Naive thymus-derived CD8-positive, alpha-beta T cell (primary cell): ENCODE results near the gene SFT2D1. TPM values are rescaled to one million over a fixed set of nuclear protein-coding genes. Genes with fewer than 3 reads are reported as not detected.

Experiments
- ATAC-seq, 2 donors: fragments of 150-1000 bp; cut with Tn5 transposase in 1 of 2; sonication (Bioruptor Pico), chemical (Tn5 transposase) in 1 of 2; 1 replicate in 1 of 2; 2 replicates in 1 of 2; pipeline ENCODE4 v1.10.0; 2021; ENCODE audit warnings: mild to moderate bottlenecking in 2 of 2, moderate library complexity in 2 of 2
- POLR2A ChIA-PET: fragments of 350-600 bp; sonication (Branson Sonifier 250); formaldehyde crosslinking; loops from one replicate; lab custom pipeline; 2021; ENCODE audit warnings: antibody characterized with exemption; lab: Charles Lee
- DNase-seq, 10 donors: peaks; one replicate each; pipeline versions ENCODE4 v3.0.0 to v3.0.0-alpha.2; 2020 to 2022
- H3K27ac Mint-ChIP-seq, 10 donors: one replicate each; pipeline ENCODE4 v1.8.0; 2020 to 2022; ENCODE audit warnings: mild to moderate bottlenecking in 10 of 10, mixed read lengths in 10 of 10, moderate library complexity in 4 of 10, inconsistent platforms in 1 of 10
- H3K27me3 Mint-ChIP-seq, 5 donors: one replicate each; pipeline ENCODE4 v1.8.0; 2021 to 2022; ENCODE audit warnings: mixed read lengths in 5 of 5
- H3K36me3 Mint-ChIP-seq, 3 donors: one replicate each; pipeline ENCODE4 v1.8.0; 2020 to 2022; ENCODE audit warnings: mixed read lengths in 3 of 3, mild to moderate bottlenecking in 2 of 3, inconsistent platforms in 1 of 3
- H3K4me1 Mint-ChIP-seq, 4 donors: one replicate each; pipeline ENCODE4 v1.8.0; 2021 to 2022; ENCODE audit warnings: mixed read lengths in 4 of 4
- H3K4me3 Mint-ChIP-seq, 10 donors: one replicate each; pipeline ENCODE4 v1.8.0; 2020 to 2022; ENCODE audit warnings: mild to moderate bottlenecking in 10 of 10, mixed read lengths in 10 of 10, moderate library complexity in 6 of 10, inconsistent platforms in 1 of 10
- H3K9me3 Mint-ChIP-seq, 9 donors: one replicate each; pipeline ENCODE4 v1.8.0; 2020 to 2022; ENCODE audit warnings: mixed read lengths in 9 of 9, mild to moderate bottlenecking in 3 of 9, inconsistent platforms in 1 of 9, moderate library complexity in 1 of 9
- polyA plus RNA-seq, 3 donors: library from polyadenylated mRNA; unstranded; fragments of 300-500 nt; fragmentation: Illumina TruSeq; gene quantifications; one replicate each; pipeline ENCODE4 v1.2.3, GENCODE V29; 2021
- total RNA-seq, 8 experiments: library from RNA in 2 of 8; stranded (reverse) in 2 of 8; gene quantifications; one replicate each; pipeline ENCODE4 v1.2.3 and lab custom pipeline; 2021 to 2026

The SFT2D1 gene
- total and polyA plus RNA-seq, 5 experiments from 2014 or later = 28.5 to 58.1 (median 44.2) TPM

DNA sequence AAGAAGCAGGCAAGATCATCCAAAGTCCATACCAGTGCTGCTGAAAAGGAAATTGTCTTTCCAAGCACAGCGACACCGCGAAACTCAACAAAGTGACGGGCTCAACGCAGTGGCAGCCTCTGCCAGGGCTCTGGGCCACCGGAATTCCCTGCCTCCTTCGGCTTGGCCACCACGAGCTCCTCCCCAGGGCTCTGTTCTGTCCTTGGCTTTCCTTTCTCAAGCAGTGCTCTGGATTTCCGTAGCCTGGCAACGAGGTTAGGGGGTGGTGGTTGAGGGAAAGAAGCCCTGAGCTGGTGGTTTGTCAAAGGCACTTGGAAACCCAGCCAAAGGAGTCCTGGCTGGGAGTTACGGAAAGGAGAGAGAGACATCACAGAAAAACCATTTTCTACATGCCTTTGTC, 65.3 kb downstream of the SFT2D1 start:
- H3K4me3 Mint-ChIP-seq = no peak overlapping the region

GRCh38 chr6:166275714-166276166, 66.6 kb downstream of the SFT2D1 start:
- DNase-seq (peak; percentile 62 to 85 (median 80)), ATAC-seq (peak; percentile 97 to 99)
- Mint-ChIP-seq H3K4me1 (peaks cover 4 to 9% (median 7%) of the 10 kb centered on the region in 4 donors), H3K9me3 (no peaks in the 10 kb centered on the region), H3K36me3 (no peaks in the 10 kb centered on the region), H3K27me3 (peaks cover 0 to 1% (median 0%) of the 10 kb centered on the region in 5 donors), H3K27ac (peak overlapping the region in 2 of 10 donors; percentile 54 to 86), H3K4me3 (no peak overlapping the region)
- POLR2A ChIA-PET = no interaction called here

More for the DNA sequence above, 65.3 kb downstream of the SFT2D1 start:
- H3K9me3 Mint-ChIP-seq = no peaks in the 10 kb centered on the region
- H3K27ac Mint-ChIP-seq = no peak overlapping the region
- H3K27me3 Mint-ChIP-seq = peaks cover 0 to 6% (median 1%) of the 10 kb centered on the region in 5 donors
- DNase-seq (no peak), ATAC-seq (no peak)
- no peaks in the 10 kb centered on the region for H3K36me3 Mint-ChIP-seq
- POLR2A ChIA-PET = interaction anchor here (0.9 kb wide), 1 partner anchor 123 kb away, joined by 5 read pairs; no protein-coding TSS in a partner anchor
- peaks cover 4 to 9% (median 7%) of the 10 kb centered on the region in 4 donors for H3K4me1 Mint-ChIP-seq

DNA sequence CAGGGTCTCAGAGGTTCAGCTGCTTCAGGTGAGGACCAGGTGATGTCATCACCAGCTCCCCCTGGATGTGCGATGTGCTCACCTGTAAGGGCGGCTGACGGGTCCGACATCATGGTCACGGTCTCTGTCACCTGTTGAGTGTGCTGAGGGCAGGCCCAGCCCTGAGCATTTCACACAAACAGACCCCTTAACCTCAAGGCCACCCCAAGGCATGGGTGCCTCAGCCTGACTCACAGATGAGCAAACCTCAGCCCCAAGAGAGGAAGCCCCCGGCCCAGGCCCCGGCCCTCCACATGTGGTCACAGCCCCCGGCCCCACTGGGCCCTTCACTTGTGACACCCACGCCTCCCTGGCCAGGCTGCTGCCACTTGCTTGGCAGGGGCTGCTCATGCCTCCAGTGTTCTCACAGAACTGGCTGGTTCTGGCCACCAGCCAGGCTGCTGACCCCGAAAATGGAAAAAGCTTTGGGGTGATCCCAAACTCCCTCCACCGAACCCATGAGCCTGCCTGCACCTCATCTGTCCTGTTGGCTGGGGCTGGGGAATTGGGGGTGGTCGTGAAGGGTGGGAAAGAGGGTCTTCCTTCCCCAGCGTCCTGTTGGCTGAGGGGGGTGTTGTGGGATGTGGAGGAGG, 67.5 kb downstream of the SFT2D1 start:
- ATAC-seq (no peak), DNase-seq (no peak)
- Mint-ChIP-seq H3K27me3 (peaks cover 0 to 3% (median 0%) of the 10 kb centered on the region in 5 donors), H3K4me1 (peaks cover 4 to 9% (median 7%) of the 10 kb centered on the region in 4 donors), H3K27ac (no peak overlapping the region), H3K36me3 (no peaks in the 10 kb centered on the region), H3K9me3 (no peaks in the 10 kb centered on the region), H3K4me3 (no peak overlapping the region)
- POLR2A ChIA-PET = no interaction called here

DNA sequence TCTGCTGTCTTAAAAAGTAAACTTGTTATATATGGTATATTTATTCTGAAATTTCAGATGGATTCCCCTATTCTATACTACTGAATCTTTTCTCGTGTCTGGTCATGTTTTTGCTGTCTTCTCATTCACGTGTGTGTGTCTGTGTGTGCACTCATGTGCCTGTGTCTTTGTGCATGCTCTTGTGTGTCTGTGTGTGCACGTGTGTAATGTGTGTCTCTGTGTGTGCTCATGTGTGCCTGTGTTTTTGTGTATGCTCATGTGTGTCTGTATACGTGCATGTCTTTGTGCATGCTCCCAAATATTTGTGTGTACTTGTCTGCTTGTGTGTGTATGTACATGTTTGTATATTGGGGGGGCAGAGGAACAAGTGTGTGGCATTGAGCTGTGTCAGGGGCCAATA, 68.2 kb downstream of the SFT2D1 start:
- no peaks in the 10 kb centered on the region for H3K36me3 Mint-ChIP-seq
- H3K9me3 Mint-ChIP-seq = no peaks in the 10 kb centered on the region
- no peak overlapping the region for H3K4me3 Mint-ChIP-seq
- DNase-seq (no peak), ATAC-seq (no peak)
- peak overlapping the region in 2 of 10 donors; percentile 8 to 44 for H3K27ac Mint-ChIP-seq
- peaks cover 0 to 3% (median 0%) of the 10 kb centered on the region in 5 donors for H3K27me3 Mint-ChIP-seq
- POLR2A ChIA-PET = no interaction called here
- peaks cover 4 to 9% (median 8%) of the 10 kb centered on the region in 4 donors for H3K4me1 Mint-ChIP-seq

- DNase-seq (no peak), ATAC-seq (no peak)
- H3K4me3 Mint-ChIP-seq = no peak overlapping the region
- POLR2A ChIA-PET = no interaction called here
- H3K9me3 Mint-ChIP-seq = no peaks in the 10 kb centered on the region
- H3K36me3 Mint-ChIP-seq = no peaks in the 10 kb centered on the region
- no peak overlapping the region for H3K27ac Mint-ChIP-seq
- H3K4me1 Mint-ChIP-seq = peaks cover 4 to 9% (median 8%) of the 10 kb centered on the region in 4 donors
- peaks cover 0 to 3% (median 0%) of the 10 kb centered on the region in 5 donors for H3K27me3 Mint-ChIP-seq
These were observed 71.0 kb downstream of the SFT2D1 start for GRCh38 chr6:166271376-166271765.

DNA sequence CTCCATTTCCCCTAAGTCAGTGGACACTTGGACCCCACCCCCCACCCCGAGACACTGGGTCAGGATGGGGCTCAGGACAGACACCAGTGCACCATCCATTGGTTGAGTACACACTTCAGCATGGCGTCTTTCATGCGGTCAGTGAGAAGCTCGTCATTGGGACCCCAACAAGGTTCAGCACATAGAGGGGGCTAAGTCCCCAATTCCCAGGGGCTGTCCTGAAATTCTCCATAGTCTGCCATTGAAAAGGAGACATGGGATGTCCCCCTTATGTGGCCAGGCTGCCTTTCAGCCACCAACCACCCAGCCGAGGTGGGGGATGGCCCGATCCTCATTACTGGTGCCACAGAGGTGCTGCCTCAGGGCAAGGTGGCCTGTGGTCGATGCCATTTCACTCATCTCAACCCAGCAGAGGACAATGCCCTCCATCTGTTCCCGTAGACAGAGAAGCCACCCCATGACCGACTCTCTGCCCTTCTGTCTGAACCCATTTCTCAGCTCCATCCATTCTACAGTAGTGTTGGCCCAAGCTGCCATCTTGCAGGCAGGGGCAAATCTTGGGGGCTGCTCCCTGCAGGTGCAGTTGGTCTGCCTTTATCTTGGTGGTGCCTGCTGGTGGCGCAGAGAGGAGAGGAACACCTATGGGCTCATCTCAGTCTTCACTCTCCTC, 71.5 kb downstream of the SFT2D1 start:
- peaks cover 2 to 8% (median 5%) of the 10 kb centered on the region in 4 donors for H3K4me1 Mint-ChIP-seq
- ATAC-seq (no peak), DNase-seq (no peak)
- H3K9me3 Mint-ChIP-seq = no peaks in the 10 kb centered on the region
- H3K27ac Mint-ChIP-seq = no peak overlapping the region
- POLR2A ChIA-PET = interaction anchor here (0.6 kb wide), 1 partner anchor 130 kb away, joined by 5 read pairs; no protein-coding TSS in a partner anchor
- no peaks in the 10 kb centered on the region for H3K36me3 Mint-ChIP-seq
- peaks cover 0 to 3% (median 0%) of the 10 kb centered on the region in 5 donors for H3K27me3 Mint-ChIP-seq
- no peak overlapping the region for H3K4me3 Mint-ChIP-seq

Other genes with a start within 250 kb of the SFT2D1 start
- not detected for gene TBXT, start 174.7 kb downstream of the SFT2D1 start, total RNA-seq
- gene TBXT, start 174.7 kb downstream of the SFT2D1 start, polyA plus RNA-seq = not detected
- gene PRR18, start 34.2 kb downstream of the SFT2D1 start, total RNA-seq = not detected
- not detected for gene PRR18, start 34.2 kb downstream of the SFT2D1 start, polyA plus RNA-seq
- 10 to 100 TPM; 33.5 to 38.8 TPM for gene MPC1, start 40.4 kb upstream of the SFT2D1 start, total RNA-seq
- gene MPC1, start 40.4 kb upstream of the SFT2D1 start, polyA plus RNA-seq = 10 to 100 TPM; 64.1 to 76.7 (median 65.8) TPM
- gene RAMACL, start 244.1 kb upstream of the SFT2D1 start, total RNA-seq = under 1 TPM; 0.33 to 0.42 TPM
- under 1 TPM; 0.11 to 0.38 (median 0.23) TPM for gene RAMACL, start 244.1 kb upstream of the SFT2D1 start, polyA plus RNA-seq